HG03432 (cell line): ENCODE results near the gene ESR2.
"Not testable (repeated sequence)": the region's sequence is repeated elsewhere in the genome, so short reads cannot be mapped to it uniquely, and the experiment has no call there.

Source experiments
- ATAC-seq: cut with Tn5 transposase; IDR thresholded peaks from one replicate; pipeline ENCODE4 v1.9.1; 2021; ENCODE audit warnings: mild to moderate bottlenecking, moderate library complexity; ENCODE audit not compliant: unreplicated experiment

Gene ESR2

GRCh38 chr14:64049616-64050381, 244.4 kb downstream of the ESR2 start:
- ATAC-seq: no peak

- no peak for ATAC-seq
Observed at GRCh38 chr14:64045091-64045490, 249.1 kb downstream of the ESR2 start.

GRCh38 chr14:64043296-64043695, 250.9 kb downstream of the ESR2 start:
- not testable (repeated sequence) for ATAC-seq

DNA sequence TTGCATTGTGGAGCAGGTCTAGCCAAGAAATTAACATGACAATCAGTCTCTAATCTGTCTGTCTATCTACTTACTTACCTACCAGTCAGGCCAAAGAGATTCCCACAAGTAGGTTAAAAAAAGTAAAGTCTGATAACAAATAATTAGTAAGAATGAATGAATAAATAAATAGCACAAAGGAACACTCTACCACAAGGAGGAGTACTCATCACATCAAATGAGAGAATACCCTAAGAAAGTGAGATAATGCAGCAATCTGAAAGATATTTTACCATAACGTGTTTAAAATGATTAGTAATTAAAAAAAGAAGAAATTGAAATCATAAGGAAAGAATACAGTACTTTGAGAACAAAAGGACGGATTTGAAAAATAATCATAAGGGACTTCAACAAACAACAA, 254.1 kb downstream of the ESR2 start:
- ATAC-seq: no peak

DNA sequence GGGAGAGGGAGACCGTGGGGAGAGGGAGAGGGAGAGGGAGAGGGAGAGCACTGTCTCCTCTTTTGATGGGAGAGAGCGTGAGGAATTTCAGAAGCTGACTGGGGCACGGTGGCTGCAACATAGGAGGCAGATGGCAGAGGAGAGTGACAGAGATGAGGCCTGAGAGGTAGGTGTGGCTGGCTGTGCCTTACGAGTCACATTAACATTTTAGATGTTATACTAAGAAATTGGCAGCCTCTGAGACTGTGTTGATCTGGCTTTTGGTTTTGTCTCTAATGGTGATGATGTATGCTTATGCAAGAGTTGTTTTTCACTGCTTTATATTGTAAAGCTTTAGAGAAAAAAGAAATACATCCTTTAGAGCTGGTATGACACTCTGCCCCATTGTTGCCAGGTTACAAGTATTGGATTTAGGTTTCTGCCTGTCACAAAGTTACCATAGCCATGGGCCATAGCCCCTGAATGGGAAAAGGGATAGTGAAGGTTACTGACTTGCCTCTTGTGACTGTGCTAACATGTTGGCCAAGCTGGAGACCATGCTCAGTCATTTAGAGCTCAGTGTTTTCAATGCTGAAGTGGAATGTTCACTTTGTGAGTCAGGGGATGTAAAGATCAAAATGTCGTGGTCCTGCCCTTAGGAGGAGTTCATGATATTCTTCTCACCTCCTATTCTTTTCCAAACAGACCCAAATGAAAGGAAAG, 255.2 kb downstream of the ESR2 start:
- ATAC-seq: no peak

GRCh38 chr14:64037869-64038745, 256.1 kb downstream of the ESR2 start:
- not testable (repeated sequence) for ATAC-seq

DNA sequence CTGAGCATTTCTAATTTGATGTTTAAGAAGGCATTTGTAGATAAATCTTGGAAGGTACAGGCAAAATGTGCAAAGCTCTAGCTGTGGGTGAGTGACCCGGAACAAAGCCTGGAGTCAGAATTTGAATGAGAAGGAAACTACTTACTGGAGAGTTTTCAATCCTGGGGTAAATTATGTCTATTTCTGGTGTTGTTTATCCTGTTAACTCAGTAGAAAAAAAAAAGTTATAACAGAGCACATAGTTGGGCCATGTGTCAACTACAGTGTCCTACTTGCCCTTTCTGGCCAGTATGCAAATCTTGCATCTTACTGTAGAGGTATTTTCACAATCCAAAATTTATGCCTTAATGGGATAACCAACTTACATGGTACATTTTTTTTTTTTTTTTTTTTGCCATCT, 259.0 kb downstream of the ESR2 start:
- ATAC-seq: no peak
